ENCODE results near the gene GEN1.
"Not testable (repeated sequence)": the region's sequence is repeated elsewhere in the genome, so short reads cannot be mapped to it uniquely, and the experiment has no call there.

GEN1 gene

DNA sequence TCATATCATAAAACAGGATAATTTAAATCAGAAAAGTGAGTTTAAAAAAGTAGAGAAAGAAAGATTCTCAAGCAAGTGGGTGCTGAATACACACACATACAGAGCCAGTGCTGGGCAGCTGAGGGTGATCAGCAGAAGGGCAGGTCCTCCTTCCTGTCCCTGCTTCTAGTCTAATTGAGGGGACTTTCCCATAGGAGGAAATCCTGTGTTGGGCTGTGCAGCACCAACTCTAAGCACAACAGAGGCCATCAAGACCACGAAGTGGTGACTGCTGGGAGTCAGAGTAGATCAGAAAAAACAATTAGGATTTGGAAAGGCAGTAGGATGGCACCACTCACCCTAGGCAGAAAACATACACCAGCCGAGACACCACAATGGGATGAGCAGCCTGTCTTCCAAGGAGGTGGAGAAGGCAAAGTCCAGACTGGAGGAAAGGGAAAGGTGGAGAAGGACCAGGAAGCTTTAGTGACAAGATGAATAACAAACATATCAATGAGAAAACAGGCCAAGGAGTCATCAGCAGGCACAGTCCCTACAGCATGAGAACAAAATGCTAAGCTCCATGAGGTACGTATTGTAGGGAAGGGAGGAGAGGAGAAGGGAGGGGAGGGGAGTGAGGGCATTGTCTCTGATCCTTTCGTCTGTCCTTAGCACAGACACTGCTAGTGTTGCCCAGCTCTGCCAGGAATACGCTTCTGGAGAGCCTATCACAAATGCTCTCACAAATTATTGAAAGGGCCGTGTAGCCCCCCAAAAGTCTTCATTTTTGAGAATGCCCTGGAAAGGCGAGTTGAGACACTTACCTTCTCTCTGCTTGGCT lies 45.6 kb downstream of the GEN1 start:
- DNase-seq, result no peak

DNA sequence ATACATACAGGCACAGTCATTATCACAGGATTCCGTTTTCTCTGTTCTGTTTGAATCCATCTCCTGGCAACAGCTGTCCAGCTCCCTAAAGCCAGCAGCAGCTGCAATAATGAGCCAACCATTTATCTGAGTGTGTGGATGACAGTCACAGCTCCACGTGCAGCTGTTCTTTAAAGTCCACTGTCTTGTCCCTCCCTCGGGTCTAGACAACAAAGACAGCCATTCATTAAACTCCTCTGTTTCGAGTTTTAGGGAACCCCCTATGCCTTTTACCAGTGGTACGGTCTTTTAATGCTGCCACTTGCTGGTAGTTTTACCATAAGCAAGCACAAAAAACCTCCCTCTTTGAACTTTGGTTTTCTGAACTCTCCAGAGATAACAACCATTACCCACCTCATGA lies 46.3 kb downstream of the GEN1 start:
- DNase-seq, result no peak

DNA sequence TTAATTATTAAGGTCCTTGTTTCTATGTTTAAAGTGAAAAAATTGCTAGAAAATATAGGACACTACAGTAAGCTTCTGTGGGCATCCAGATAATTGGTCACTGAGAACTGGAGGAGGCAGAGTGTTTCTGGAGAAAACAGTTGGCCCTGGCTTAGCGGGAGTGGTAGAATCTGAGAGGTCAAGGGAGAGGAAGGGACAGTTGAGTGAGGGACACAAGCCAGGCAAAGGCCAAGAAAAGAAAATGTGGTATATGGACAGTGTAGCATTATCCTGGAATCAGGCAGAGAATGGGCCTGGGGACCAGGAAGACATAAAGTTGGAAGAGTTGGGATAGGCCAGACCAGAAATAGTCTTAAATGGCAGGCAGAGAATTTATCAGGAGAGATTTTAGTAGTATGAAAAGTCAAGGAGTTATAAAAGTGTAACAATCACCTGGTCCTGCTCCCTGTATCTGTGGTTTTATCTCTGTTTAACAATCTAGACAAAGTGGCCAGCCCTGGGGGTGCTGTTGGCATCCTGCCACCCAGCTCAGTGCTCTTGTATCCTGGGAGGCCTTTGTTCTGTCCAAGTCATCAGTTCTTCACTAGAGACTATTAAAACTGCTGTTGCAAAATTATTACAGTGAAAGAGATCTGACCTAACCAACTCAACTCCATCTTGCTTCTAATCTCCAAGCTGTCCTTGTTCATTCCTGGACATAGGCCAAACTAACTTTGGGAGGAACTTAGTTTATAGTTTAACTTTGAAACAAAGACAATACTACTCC lies 46.9 kb downstream of the GEN1 start:
- no peak for DNase-seq

DNA sequence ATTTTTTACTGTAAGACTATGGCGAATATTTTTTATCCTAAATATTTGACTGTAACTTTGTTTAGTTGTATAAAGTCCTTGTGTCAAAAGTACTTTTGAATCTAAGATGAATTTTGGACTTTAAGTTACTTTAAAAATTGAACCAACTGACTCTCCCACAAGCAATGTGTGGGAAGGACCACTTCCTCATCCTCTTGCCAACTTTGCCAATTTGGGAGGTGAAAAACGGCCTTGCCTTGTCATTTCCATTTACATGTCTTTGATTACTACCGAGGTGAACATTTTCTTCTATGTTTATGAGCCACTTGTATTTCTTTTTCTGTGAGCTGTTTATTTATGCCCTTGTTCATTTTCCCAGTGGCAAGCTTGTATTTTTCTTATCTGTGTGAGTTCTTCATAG lies 49.6 kb downstream of the GEN1 start:
- DNase-seq, result no peak

DNA sequence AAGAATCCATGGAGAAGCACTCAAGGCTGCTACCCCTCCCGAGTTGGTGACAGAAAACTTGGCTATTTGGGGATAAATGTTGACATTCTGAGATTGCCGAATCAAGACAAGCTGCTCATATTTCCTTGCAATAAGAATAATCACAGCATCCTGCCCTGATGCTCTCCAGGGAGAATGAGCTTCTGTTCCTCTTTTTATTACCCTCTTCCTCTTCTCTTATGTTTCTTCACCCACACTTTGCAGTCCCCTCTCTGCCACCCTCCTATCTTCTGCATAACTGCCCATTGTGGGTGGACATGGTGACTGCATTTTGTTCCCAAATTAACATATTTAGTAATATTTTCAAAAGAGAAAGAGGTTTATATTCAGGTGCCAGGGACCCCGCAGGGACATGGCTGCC lies 50.4 kb downstream of the GEN1 start:
- DNase-seq, result no peak

DNA sequence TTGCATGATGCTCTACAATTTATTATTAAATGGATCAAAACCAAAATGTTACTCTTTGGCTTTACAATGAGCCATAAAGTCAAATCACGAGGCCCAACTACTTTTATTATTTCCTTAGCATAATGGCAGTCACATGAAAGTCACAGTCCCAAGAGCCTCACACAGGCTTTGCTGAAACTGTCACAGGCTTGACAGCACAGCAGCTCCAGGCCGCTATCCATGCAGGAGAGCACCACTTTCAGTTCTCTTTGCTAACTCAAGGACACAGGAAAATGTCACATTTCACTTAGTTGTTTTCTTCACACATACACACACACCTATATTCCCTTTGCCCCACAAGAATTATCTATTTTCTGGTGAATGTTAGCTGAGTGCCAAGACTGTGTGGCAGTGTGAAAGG lies 51.2 kb downstream of the GEN1 start:
- DNase-seq, result no peak

DNA sequence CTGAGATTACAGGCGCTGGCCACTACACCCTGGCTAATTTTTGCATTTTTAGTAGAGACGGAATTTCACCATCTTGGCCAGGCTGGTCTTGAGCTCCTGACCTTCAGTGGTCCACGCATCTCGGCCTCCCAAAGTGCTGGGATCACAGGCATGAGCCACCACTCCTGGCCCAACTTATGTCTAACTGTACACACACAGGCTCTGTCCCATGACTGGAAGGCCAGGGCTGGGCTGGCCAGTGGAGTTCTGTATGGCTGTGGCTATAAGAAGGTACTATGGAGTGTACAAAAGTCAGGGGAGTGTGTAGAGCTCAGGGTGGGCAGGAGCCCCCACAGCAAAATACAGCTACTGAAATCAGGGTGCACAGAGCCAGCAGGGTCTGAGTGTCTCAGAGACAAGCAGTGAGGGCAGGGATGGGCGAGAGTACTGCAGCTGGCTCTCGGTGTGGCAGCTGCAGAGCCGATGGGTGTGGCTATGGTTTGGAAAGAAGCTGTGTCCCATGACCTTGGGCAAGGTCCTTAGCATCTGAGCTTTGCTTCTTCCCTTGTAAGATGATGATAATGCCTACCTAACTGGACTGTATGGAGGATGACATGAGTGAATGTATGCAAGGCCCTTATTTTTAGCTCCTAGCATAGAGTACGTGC lies 51.9 kb downstream of the GEN1 start:
- DNase-seq, result no peak

DNA sequence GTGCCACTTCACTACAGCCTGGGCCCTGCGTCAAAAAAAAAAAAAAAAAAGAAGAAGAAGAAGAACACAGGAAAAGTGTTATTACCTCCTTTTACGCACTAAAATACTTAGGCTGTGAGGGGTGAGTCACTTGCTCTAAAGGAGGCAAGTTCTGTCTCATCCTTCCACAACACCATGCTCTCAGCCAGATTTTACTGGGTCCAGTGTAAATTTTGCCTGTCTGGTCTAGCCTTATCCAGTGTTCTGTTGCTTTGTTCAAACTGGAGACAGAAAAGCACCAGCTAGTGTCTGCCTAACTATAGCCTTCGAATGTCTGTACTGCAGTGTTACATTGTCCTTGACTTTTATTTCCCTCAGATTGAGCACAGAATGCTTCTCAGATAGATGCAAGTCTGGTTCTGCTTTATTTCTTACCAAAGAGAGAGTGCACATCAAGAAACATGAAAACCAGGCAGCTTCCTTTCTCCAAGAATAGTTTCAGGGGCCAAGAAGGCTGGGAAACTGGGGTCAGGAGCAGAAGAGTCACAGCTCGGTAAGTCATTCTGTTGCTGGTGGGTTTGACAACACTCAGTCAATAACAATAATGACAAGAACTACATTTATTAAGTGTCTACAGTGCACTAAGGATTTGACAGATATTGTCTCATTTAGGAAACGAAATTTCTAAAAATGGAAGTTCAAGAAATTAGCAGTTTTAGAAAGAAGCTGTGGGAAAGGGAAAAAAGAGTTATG lies 59.2 kb downstream of the GEN1 start:
- DNase-seq, result no peak

DNA sequence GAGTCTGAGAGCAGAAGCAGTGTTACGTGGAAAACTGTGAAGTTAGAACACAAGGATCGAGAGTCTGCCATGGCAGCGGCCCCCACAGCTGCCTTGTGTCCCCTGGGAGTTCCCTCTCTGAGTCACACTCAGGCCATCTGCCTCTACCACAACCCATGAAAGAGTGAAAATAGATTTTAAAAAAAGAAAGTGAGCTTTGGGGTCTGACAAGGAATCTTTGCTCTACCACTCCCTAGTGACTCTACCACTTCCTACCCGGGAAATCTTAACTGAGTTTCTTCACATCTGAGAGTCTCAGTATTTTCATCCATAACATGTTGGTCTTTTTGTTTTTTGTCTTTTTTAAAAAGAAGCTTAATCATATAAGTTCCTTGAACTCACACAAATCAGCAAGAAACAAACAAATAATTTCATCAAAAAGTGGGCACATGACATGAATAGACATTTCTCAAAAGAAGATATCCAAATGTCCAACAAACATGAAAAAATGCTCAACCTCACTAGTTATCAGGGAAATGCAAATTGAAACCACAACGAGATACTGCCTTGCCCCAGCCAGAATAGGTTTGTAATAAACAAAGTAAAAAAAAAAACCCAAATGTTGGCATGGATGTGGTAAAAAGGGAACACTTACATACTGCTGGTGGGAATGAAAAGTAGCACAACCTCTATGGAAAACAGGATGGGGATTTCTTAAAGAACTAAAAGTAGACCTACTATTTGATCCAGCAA lies 60.0 kb downstream of the GEN1 start:
- DNase-seq, result no peak

DNA sequence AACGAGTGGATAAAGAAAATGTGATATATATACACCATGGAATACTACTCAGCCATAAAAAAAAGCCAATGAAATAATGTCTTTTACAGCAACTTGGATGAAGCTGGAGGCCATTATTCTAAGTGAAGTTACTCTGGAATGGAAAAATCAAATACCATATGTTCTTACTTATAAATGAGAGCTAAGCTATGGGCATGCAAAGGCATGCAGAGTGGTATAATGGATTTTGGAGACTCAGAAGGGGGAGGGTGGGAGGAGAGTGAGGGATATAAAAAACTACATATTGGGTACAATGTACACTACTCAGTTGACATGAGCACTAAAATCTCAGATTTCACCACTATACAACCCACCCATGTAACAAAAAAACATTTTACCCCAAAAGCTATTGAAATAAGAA lies 60.7 kb downstream of the GEN1 start:
- no peak for DNase-seq

DNA sequence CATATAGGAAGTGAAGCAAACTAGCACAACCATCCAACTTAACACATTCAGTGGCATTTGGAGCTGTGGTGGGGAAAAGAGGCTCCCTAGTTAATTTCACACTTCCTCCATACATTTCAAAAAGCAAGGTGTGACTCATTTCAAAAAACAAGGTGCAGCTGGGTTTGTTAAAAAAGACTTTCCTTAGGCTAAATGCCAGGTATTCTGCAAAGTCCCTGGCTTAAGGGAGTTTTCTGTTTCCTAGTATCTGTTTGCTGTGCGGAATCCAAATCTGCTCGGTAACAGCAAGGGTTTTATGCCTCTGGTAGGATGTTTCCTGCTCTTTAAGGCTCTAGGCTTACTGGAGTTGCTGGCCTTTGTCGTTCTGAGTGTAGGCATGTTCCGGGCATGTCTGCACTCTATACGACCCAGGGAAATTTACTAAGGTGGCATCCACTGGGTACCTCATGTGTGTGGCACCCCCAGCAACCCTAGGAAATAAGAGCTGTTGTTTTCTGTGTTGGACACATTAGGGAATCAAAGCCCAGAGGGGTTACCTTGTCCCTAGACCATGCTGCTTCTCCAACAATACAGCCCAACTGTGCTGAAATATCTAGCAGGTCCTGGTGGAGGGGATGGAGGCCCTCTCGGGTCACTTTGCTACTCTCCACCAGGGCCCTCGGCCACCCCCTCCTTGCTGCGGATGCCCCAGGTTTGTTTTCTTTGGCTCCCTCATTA lies 61.7 kb downstream of the GEN1 start:
- DNase-seq, result no peak

DNA sequence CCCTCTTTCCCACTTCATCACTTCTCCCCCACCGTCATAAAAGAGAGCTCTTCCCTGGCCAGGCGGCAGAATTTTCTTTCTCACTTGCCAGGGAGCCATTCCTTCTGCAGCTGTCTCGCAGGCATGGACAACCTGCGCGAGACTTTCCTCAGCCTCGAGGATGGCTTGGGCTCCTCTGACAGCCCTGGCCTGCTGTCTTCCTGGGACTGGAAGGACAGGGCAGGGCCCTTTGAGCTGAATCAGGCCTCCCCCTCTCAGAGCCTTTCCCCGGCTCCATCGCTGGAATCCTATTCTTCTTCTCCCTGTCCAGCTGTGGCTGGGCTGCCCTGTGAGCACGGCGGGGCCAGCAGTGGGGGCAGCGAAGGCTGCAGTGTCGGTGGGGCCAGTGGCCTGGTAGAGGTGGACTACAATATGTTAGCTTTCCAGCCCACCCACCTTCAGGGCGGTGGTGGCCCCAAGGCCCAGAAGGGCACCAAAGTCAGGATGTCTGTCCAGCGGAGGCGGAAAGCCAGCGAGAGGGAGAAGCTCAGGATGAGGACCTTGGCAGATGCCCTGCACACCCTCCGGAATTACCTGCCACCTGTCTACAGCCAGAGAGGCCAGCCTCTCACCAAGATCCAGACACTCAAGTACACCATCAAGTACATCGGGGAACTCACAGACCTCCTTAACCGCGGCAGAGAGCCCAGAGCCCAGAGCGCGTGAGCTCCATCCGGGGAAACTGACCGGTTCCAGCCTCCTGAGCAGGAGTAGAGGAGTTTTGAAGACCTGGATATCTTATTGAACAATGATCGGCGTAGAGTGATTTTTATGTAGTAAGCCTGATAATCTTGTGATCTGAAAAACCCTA lies 62.7 kb downstream of the GEN1 start, which contains the start of gene MSGN1:
MSGN1 (plus strand) TSS at position 65 of the 850 bp plus-strand sequence; CDS start at position 124, 59 bp downstream.
- DNase-seq, result no peak

DNA sequence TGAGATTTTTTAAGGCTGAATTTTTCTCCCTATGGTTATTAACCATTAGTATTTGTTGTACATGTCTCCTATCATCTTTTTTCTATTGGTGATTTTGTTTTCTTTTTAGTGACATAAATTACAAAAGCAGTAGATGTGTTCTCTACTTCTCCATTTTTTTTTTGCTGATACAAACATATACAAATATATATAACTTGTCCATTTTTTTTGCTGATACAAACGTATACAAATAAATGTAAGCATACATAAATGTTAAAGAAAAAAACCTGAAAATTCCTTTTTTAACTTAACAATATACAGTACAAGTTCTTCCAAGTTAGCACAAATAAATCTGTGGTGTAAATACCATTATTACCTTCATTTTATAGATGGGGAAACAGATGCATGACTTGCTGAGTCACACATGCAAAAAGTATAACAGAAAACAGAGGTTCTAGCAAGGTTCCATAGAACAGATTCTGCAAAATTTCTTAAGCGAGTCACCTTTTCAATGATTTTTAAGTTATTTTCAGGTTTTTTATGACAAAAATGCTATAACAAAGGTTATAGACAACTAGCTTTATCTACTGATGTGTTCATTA lies 64.4 kb downstream of the GEN1 start:
- no peak for DNase-seq

DNA sequence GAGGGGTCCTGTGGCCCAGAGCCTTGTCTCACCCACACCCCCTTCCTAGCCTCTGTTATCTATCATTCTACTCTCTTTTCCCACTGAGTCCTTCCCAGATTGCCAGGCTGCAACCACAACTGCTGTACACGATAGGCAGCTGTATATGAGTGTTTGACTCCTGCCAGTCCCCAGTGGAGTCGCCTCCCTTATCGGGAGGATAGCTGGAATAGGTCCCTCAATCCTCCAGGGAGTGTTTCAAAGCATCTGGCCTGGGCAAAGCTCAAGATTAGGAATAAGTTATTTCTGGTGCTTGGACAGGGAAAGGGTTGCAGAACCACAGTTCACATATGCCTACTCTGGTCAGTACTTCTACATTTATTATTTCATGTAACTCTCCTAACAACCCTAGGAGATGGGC lies 67.1 kb downstream of the GEN1 start:
- no peak for DNase-seq

DNA sequence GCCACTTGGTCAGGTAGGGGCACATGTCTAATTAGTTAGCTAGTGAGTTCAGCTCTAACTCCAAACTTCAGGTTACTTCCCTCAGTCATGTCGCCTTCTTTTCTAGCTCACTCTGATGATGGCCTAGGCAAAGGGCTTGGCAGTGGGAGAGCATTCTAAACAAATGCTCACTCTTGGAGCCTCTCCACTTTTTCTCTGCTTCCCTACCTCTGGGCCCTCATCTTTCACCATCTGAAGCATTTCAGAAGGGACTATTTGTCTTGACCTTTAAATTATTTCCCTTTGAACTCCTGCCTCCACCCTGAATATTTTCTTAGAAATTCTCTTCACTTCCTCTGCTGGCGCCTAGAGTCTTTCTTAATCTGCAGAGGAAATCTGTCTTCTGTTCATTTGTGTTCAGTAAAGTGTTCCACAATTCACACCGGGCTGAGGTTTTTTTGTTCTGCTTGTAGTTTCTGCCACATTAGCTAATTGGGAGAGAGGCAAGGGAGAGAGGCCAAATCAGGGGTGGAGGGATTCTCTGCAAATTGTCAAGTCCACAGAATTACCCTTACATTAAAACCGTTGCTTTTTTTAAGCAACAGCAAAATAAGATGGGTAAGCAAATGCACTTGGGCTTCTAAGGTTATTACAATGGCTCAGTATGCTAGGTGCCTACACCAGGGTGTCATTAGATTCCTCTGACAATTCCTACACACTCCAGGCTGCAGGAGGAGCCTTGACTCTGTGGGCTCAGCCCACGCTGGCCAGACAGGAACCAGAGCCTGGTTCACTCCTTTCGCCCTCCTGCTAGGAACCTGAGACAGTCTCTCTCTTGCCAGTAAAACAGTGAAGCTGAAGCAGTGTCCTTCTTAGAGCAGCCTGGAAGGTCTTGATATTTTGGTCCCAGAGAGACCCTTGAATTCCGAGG lies 67.9 kb downstream of the GEN1 start:
- DNase-seq, result no peak

DNA sequence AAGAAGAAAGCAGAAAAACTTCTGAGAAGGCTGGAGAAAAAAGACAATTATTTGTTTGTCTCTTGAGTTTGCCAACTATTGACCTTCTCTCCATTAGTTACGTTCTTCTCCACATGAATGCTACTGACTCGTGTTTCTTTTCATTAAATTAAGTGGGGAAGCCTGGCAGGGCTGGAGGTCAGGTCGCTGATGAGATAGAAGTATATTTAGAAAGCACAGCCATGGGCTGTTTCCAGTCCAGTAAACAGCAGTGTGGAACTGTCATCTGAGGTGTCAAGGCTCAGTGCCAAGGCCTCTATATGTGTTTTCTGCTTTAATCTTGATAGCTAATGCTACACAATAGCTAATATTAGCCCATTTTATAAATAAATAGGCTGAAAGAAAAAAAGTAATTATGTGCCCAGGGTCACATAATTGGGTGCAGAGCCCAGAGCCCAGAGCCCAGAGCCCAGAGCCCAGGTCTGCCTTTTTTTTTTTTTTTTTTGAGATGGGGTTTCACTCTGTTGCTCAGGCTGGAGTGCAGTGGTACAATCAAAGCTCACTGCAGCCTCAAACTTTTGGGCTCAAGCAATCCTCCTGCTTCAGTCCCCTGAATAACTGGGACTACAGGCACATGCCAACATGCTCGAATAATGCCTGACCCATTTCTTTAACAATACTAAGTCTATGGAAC lies 68.6 kb downstream of the GEN1 start:
- DNase-seq, result no peak

DNA sequence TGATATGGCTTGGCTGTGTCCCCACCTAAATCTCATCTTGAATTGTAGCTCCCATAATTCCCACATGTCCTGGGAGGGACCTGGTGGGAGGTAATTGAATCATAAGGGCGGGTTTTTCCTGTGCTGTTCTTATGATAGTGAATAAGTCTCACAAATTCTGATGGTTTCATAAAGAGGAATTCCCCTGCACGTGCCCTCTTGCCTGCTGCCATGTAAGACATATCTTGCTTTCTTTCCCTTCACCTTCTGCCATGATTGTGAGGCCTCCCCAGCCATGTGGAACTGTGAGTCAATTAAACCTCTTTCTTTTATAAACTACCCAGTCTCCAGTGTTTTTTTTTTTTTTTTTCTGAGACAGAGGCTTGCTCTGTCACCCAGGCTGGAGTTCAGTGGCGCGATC lies 69.7 kb downstream of the GEN1 start:
- DNase-seq, result not testable (repeated sequence)

DNA sequence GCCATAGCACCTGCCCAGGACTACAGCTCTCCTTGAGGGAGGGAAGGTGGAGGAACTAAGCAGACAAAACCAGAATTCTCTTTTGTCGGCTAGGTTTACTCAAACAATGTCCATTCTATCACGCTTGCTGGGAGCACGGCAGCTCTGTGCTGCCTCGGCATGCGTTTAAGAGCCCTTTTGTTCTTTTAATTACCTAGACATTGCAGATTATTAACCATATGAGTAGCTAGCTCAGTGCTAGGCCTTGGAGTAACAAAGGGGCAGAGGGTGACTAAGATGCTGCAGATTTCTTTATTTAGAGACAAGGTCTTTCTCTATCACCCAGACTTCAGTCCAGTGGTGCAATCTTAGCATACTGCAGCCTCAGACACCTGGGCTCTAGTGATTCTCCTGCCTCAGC lies 73.4 kb downstream of the GEN1 start:
- no peak for DNase-seq

DNA sequence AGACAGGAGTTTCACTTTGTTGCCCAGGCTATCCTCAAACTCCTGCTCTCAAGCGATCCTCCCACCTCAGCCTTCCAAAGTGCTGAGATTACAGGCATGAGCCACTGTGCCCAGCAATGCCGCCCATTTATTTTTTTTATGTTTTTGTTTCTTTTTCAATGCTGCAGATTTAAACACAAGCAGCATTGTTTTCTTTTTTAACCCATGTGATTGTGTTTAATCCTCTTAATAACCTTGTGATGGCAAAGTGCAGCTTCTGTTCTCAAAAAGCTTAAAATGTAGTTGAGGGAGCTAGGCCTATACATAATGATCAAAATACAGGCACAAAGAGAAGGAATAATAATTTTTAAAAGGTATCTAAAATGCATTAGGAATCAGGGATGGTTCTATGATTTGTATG lies 73.8 kb downstream of the GEN1 start:
- DNase-seq, result no peak

Measured in NCI-H187 (cell line).